Subcutaneous adipose tissue (tissue), 4 donors: ENCODE measurements around the gene TESPA1. TPM values are rescaled to one million over a fixed set of nuclear protein-coding genes. Genes with fewer than 3 reads are reported as not detected.

ENCODE experiments used
- CTCF ChIP-seq: fragments of 450-650 bp; IDR thresholded peaks from one replicate; pipeline ENCODE4 v1.5.1; 2016; ENCODE audit warnings: low read depth, mild to moderate bottlenecking, control low read depth, antibody characterized with exemption, moderate library complexity
- total RNA-seq, 4 donors: library from RNA; depleted of rRNA; stranded (reverse); fragments of >200 nt; gene quantifications; one replicate each; pipeline ENCODE4 v1.1.0, GENCODE V29; 2016

Gene TESPA1
- total RNA-seq, 4 donors from 2014 or later, result 1.5 to 2.1 (median 1.9) TPM; not detected in 1

GRCh38 chr12:54954801-54955200 is 29.8 kb downstream of the TESPA1 start:
- no peak for TF ChIP-seq CTCF

GRCh38 chr12:54954228-54954627 is 30.3 kb downstream of the TESPA1 start:
- TF ChIP-seq CTCF, result no peak

GRCh38 chr12:54950071-54950727 is 34.4 kb downstream of the TESPA1 start:
- no peak for TF ChIP-seq CTCF

GRCh38 chr12:54949073-54949711 is 35.4 kb downstream of the TESPA1 start:
- no peak for TF ChIP-seq CTCF

- no peak for TF ChIP-seq CTCF
These were observed 36.4 kb downstream of the TESPA1 start for GRCh38 chr12:54948171-54948570.

GRCh38 chr12:54945082-54945481 is 39.5 kb downstream of the TESPA1 start:
- TF ChIP-seq CTCF, result no peak

- no peak for TF ChIP-seq CTCF
These were observed 42.9 kb downstream of the TESPA1 start for GRCh38 chr12:54941659-54942058.
